Vagina (tissue), 2 donors: ENCODE measurements around the gene BPIFA3. TPM values are rescaled to one million over a fixed set of nuclear protein-coding genes. Genes with fewer than 3 reads are reported as not detected.
A peak's percentile ranks its signal among the peaks of the same experiment; 100 is the strongest.

Experiments used
- DNase-seq, 2 donors: peaks; one replicate each; pipeline ENCODE4 v3.0.0-alpha.2; 2017; ENCODE audit errors: extremely low spot score in 2 of 2
- H3K27ac ChIP-seq: fragments of 200-600 bp; sonication (generic); one replicate; pipeline ENCODE4 v1.5.1; 2019
- H3K27me3 ChIP-seq: fragments of 200-600 bp; sonication (generic); one replicate; pipeline ENCODE4 v1.5.1; 2019
- H3K36me3 ChIP-seq, 2 donors: fragments of 200-600 bp; sonication (generic); one replicate each; pipeline ENCODE4 v1.5.1; 2017 to 2019
- H3K4me1 ChIP-seq: fragments of 200-600 bp; sonication (generic); one replicate; pipeline ENCODE4 v1.5.1; 2019
- H3K4me3 ChIP-seq, 2 donors: fragments of 200-600 bp; sonication (generic); 1 replicate in 1 of 2; 2 replicates in 1 of 2; pipeline ENCODE4 v1.5.1; 2016 to 2019
- H3K9me3 ChIP-seq: fragments of 200-600 bp; sonication (generic); one replicate; pipeline ENCODE4 v1.5.1; 2019
- CTCF ChIP-seq, 3 experiments: fragments of 450-650 bp in 2 of 3; fragments of 200-600 bp in 1 of 3; sonication (generic) in 1 of 3; IDR thresholded peaks; one replicate each; pipeline ENCODE4 v1.5.1; 2017 to 2019; ENCODE audit warnings: antibody characterized with exemption in 3 of 3, mild to moderate bottlenecking in 2 of 3, moderate library complexity in 2 of 3
- POLR2A ChIP-seq, 2 donors: fragments of 450-650 bp; IDR thresholded peaks; one replicate each; pipeline ENCODE4 v1.6.1; 2017; ENCODE audit warnings: antibody characterized with exemption in 2 of 2, mild to moderate bottlenecking in 2 of 2, moderate library complexity in 2 of 2
- POLR2AphosphoS5 ChIP-seq, 2 donors: sonication (generic); formaldehyde crosslinking; IDR thresholded peaks; one replicate each; pipeline ENCODE4 v1.9.0; 2017; ENCODE audit warnings: antibody characterized with exemption in 2 of 2, mild to moderate bottlenecking in 2 of 2, low read depth in 1 of 2; ENCODE audit not compliant: insufficient read depth in 1 of 2
- intact Hi-C: fragments of 100-400 bp; cut with DNase I; formaldehyde crosslinking; loops from one replicate; pipeline ENCODE4 v1.15.1; 2023
- total RNA-seq: library from RNA; depleted of rRNA; stranded (reverse); fragments of >200 nt; gene quantifications from one replicate; pipeline ENCODE4 v1.2.3, GENCODE V29; 2016

Gene BPIFA3
- total RNA-seq, 1 donor from 2014 or later: not detected

- Histone ChIP-seq H3K27me3 (no peaks in the 10 kb centered on the region), H3K4me1 (no peaks in the 10 kb centered on the region), H3K36me3 (no peaks in the 10 kb centered on the region), H3K27ac (no peak overlapping the region), H3K4me3 (no peak overlapping the region), H3K9me3 (no peaks in the 10 kb centered on the region)
- DNase-seq: peak in 1 of 2 donors; percentile 84
- intact Hi-C loops: no loop called here
- TF ChIP-seq CTCF (IDR thresholded peaks at IDR 0.05) (no peak), POLR2A (IDR thresholded peaks at IDR 0.05) (no peak), POLR2AphosphoS5 (IDR thresholded peaks at IDR 0.05; ENCODE audit: insufficient read depth in 1 of 2, low read depth in 1 of 2) (no peak)
Measured at GRCh38 chr20:33276303-33277113, 59.4 kb downstream of the BPIFA3 start.

Other genes with a start within 250 kb of the BPIFA3 start
- not detected for gene SUN5, start 212.9 kb upstream of the BPIFA3 start, total RNA-seq
- gene BPIFB2, start 209.6 kb upstream of the BPIFA3 start, total RNA-seq: not detected
- not detected for gene BPIFB6, start 185.7 kb upstream of the BPIFA3 start, total RNA-seq
- gene BPIFB3, start 163.4 kb upstream of the BPIFA3 start, total RNA-seq: not detected
- not detected for gene BPIFB4, start 137.7 kb upstream of the BPIFA3 start, total RNA-seq
- not detected for gene BPIFA2, start 49.2 kb upstream of the BPIFA3 start, total RNA-seq
- not detected for gene BPIFA1, start 18.6 kb downstream of the BPIFA3 start, total RNA-seq
- not detected for gene BPIFB1, start 65.9 kb downstream of the BPIFA3 start, total RNA-seq
- gene CDK5RAP1, start 184.2 kb downstream of the BPIFA3 start, total RNA-seq: 15.0 TPM
- gene SNTA1, start 226.4 kb downstream of the BPIFA3 start, total RNA-seq: 23.8 TPM